Neural progenitor cell (in vitro differentiated cells): ENCODE results near the gene ANKFY1. TPM values are rescaled to one million over a fixed set of nuclear protein-coding genes. Genes with fewer than 3 reads are reported as not detected.

Experiments
- DNase-seq: peaks from one replicate; pipeline ENCODE4 v3.0.0-alpha.2; 2016; ENCODE audit warnings: low spot score
- H2AFZ ChIP-seq: fragments of 200-600 bp; sonication (generic); replicated peaks from 2 replicates; pipeline ENCODE4 v1.6.1; 2016; ENCODE audit warnings: antibody characterized with exemption
- H3F3A ChIP-seq: fragments of 200-600 bp; sonication (generic); 2 replicates; pipeline ENCODE4 v1.6.1; 2016; ENCODE audit warnings: antibody characterized with exemption, low read depth
- H3K27ac ChIP-seq: fragments of 200-600 bp; sonication (generic); 2 replicates; pipeline ENCODE4 v1.5.1; 2016; ENCODE audit warnings: mild to moderate bottlenecking
- H3K27me3 ChIP-seq: fragments of 200-600 bp; sonication (generic); 2 replicates; pipeline ENCODE4 v1.6.1; 2016; ENCODE audit warnings: mild to moderate bottlenecking, moderate library complexity
- H3K36me3 ChIP-seq: fragments of 200-600 bp; sonication (generic); 2 replicates; pipeline ENCODE4 v1.5.1; 2016
- H3K4me1 ChIP-seq: fragments of 200-600 bp; sonication (generic); 2 replicates; pipeline ENCODE4 v1.6.1; 2016; ENCODE audit warnings: mixed run types
- H3K4me2 ChIP-seq: fragments of 200-600 bp; sonication (generic); 2 replicates; pipeline ENCODE4 v1.6.1; 2016
- H3K4me3 ChIP-seq: fragments of 200-600 bp; sonication (generic); 2 replicates; pipeline ENCODE4 v1.5.1; 2016
- H3K79me2 ChIP-seq: fragments of 200-600 bp; sonication (generic); 2 replicates; pipeline ENCODE4 v1.6.1; 2016; ENCODE audit warnings: low read depth
- H3K9ac ChIP-seq: fragments of 200-600 bp; sonication (generic); 2 replicates; pipeline ENCODE4 v1.6.1; 2016
- H3K9me3 ChIP-seq: fragments of 200-600 bp; sonication (generic); 2 replicates; pipeline ENCODE4 v1.5.1; 2016; ENCODE audit warnings: low read depth
- H4K20me1 ChIP-seq: fragments of 200-600 bp; sonication (generic); 2 replicates; pipeline ENCODE4 v1.6.1; 2016; ENCODE audit warnings: low read depth
- H3K27ac Mint-ChIP-seq: 3 replicates; pipeline ENCODE4 v1.8.0; 2021; ENCODE audit warnings: mixed read lengths
- H3K27me3 Mint-ChIP-seq: 2 replicates; pipeline ENCODE4 v1.8.0; 2022; ENCODE audit warnings: low read depth, mild to moderate bottlenecking, inconsistent platforms, moderate library complexity, mixed read lengths; ENCODE audit not compliant: insufficient read depth
- H3K36me3 Mint-ChIP-seq: 3 replicates; pipeline ENCODE4 v1.8.0; 2021; ENCODE audit warnings: mixed read lengths
- H3K4me1 Mint-ChIP-seq: 3 replicates; pipeline ENCODE4 v1.8.0; 2021; ENCODE audit warnings: mixed read lengths
- H3K4me3 Mint-ChIP-seq: 3 replicates; pipeline ENCODE4 v1.8.0; 2021; ENCODE audit warnings: mild to moderate bottlenecking, moderate library complexity, mixed read lengths
- H3K9me3 Mint-ChIP-seq: 3 replicates; pipeline ENCODE4 v1.8.0; 2020; ENCODE audit warnings: mixed read lengths
- EZH2 ChIP-seq: fragments of 200-600 bp; sonication (generic); IDR thresholded peaks from 2 replicates; pipeline ENCODE4 v1.6.1; 2017; ENCODE audit warnings: antibody characterized with exemption, mild to moderate bottlenecking, moderate library complexity
- EZH2phosphoT487 ChIP-seq: fragments of 200-600 bp; sonication (generic); IDR thresholded peaks from 2 replicates; pipeline ENCODE4 v1.6.1; 2017; ENCODE audit warnings: antibody characterized with exemption
- total RNA-seq: library from RNA; depleted of rRNA; stranded (reverse); fragments of >200 nt; gene quantifications from 2 replicates; pipeline ENCODE4 v1.2.3, GENCODE V29; 2015; ENCODE audit warnings: low replicate concordance
- TF ChIP-seq, protein P1 (sequence below): fragments of 200-600 bp; sonication (generic); IDR thresholded peaks from 2 replicates; pipeline ENCODE4 v1.5.1; 2017; ENCODE audit warnings: antibody characterized with exemption, mild to moderate bottlenecking

Gene ANKFY1
- total RNA-seq, 1 donor from 2014 or later, result 39.8 TPM

DNA sequence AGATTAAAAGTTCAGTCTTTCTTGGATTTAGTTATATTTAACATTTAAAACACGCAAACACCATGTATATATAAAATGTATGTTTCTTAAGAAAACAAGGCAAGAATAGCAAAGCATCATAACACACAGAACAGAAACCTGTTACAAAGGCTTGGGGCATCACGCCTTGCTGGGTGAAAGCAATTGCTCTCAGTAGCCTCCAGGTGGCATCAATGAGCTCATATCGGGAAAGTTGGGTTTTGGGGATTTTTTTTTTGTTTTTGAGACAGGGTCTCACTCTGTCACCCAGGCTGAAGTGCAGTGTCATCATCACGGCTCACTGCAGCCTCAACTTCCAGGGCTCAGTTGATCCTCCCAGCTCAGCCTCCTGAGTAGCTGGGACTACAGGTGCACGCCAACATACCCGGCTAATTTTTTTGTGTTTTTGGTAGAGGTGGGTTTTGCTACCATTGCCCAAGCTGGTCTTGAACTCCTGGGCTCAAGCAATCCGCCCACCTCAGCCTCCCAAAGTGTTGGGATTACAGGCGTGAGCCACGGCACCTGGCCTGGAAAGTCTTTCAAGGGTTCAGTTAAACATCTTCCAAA is 63.9 kb downstream of the ANKFY1 start:
- no peaks in the 10 kb centered on the region for H3K4me1 ChIP-seq
- no peaks in the 10 kb centered on the region for H4K20me1 ChIP-seq
- Mint-ChIP-seq H3K36me3 (peaks cover 17% of the 10 kb centered on the region), H3K4me1 (no peaks in the 10 kb centered on the region), H3K27me3 (no peaks in the 10 kb centered on the region), H3K27ac (no peak overlapping the region), H3K4me3 (no peak overlapping the region), H3K9me3 (no peaks in the 10 kb centered on the region)
- H3K9ac ChIP-seq, result no peak overlapping the region
- no peaks in the 10 kb centered on the region for H3K79me2 ChIP-seq
- DNase-seq, result peak; percentile 80
- H3K27ac ChIP-seq, result no peak overlapping the region
- H3F3A ChIP-seq, result peaks cover 15% of the 10 kb centered on the region
- no peak overlapping the region for H2AFZ ChIP-seq
- H3K4me2 ChIP-seq, result no peak overlapping the region
- H3K9me3 ChIP-seq, result no peaks in the 10 kb centered on the region
- no peak overlapping the region for H3K4me3 ChIP-seq
- H3K27me3 ChIP-seq, result no peaks in the 10 kb centered on the region
- TF ChIP-seq EZH2phosphoT487, result no peak
- TF ChIP-seq, protein P1, sequence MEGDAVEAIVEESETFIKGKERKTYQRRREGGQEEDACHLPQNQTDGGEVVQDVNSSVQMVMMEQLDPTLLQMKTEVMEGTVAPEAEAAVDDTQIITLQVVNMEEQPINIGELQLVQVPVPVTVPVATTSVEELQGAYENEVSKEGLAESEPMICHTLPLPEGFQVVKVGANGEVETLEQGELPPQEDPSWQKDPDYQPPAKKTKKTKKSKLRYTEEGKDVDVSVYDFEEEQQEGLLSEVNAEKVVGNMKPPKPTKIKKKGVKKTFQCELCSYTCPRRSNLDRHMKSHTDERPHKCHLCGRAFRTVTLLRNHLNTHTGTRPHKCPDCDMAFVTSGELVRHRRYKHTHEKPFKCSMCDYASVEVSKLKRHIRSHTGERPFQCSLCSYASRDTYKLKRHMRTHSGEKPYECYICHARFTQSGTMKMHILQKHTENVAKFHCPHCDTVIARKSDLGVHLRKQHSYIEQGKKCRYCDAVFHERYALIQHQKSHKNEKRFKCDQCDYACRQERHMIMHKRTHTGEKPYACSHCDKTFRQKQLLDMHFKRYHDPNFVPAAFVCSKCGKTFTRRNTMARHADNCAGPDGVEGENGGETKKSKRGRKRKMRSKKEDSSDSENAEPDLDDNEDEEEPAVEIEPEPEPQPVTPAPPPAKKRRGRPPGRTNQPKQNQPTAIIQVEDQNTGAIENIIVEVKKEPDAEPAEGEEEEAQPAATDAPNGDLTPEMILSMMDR, result peak; percentile 78
- no peaks in the 10 kb centered on the region for H3K36me3 ChIP-seq

GRCh38 chr17:4198995-4199394 is 64.8 kb downstream of the ANKFY1 start:
- Histone ChIP-seq H3K36me3 (peaks cover 4% of the 10 kb centered on the region), H3K27ac (no peak overlapping the region), H3K9ac (no peak overlapping the region), H2AFZ (no peak overlapping the region), H3K4me3 (no peak overlapping the region), H3K79me2 (no peaks in the 10 kb centered on the region), H3K27me3 (no peaks in the 10 kb centered on the region), H3F3A (peaks cover 15% of the 10 kb centered on the region), H4K20me1 (no peaks in the 10 kb centered on the region), H3K4me1 (no peaks in the 10 kb centered on the region), H3K4me2 (no peak overlapping the region), H3K9me3 (no peaks in the 10 kb centered on the region)
- H3K4me1 Mint-ChIP-seq, result no peaks in the 10 kb centered on the region
- H3K27me3 Mint-ChIP-seq, result no peaks in the 10 kb centered on the region
- no peak for DNase-seq
- H3K9me3 Mint-ChIP-seq, result no peaks in the 10 kb centered on the region
- H3K36me3 Mint-ChIP-seq, result peaks cover 17% of the 10 kb centered on the region
- TF ChIP-seq EZH2phosphoT487, result no peak
- no peak for TF ChIP-seq EZH2
- TF ChIP-seq, protein P1, result no peak
- no peak overlapping the region for H3K27ac Mint-ChIP-seq
- no peak overlapping the region for H3K4me3 Mint-ChIP-seq

GRCh38 chr17:4195306-4195705 is 68.5 kb downstream of the ANKFY1 start:
- Histone ChIP-seq H3K27me3 (no peaks in the 10 kb centered on the region), H3K36me3 (peaks cover 4% of the 10 kb centered on the region), H3K9ac (no peak overlapping the region), H3F3A (peaks cover 5% of the 10 kb centered on the region), H3K4me1 (no peaks in the 10 kb centered on the region), H3K27ac (no peak overlapping the region), H3K4me3 (no peak overlapping the region), H2AFZ (no peak overlapping the region), H3K9me3 (no peaks in the 10 kb centered on the region), H3K79me2 (no peaks in the 10 kb centered on the region), H4K20me1 (no peaks in the 10 kb centered on the region), H3K4me2 (no peak overlapping the region)
- Mint-ChIP-seq H3K27me3 (no peaks in the 10 kb centered on the region), H3K36me3 (peaks cover 16% of the 10 kb centered on the region), H3K4me1 (no peaks in the 10 kb centered on the region), H3K9me3 (no peaks in the 10 kb centered on the region), H3K4me3 (no peak overlapping the region), H3K27ac (peak overlapping the region; percentile 9)
- TF ChIP-seq, protein P1, result no peak
- TF ChIP-seq EZH2, result no peak
- no peak for TF ChIP-seq EZH2phosphoT487
- DNase-seq, result no peak
